ENCODE measurements around the gene TMEM61. TPM values are rescaled to one million over a fixed set of nuclear protein-coding genes. Genes with fewer than 3 reads are reported as not detected.

Gene TMEM61
- total RNA-seq, 1 donor from 2014 or later = not detected

- no peak overlapping the region for H3K27ac ChIP-seq
- H3K4me2 ChIP-seq = no peak overlapping the region
- Mint-ChIP-seq H3K27ac (no peak overlapping the region), H3K36me3 (no peaks in the 10 kb centered on the region), H3K27me3 (ENCODE audit: insufficient read depth, low read depth) (peaks cover 26% of the 10 kb centered on the region), H3K9me3 (peaks cover 2% of the 10 kb centered on the region), H3K4me3 (no peak overlapping the region), H3K4me1 (peaks cover 22% of the 10 kb centered on the region)
- no peaks in the 10 kb centered on the region for H3F3A ChIP-seq (ENCODE audit: low read depth)
- no peak overlapping the region for H3K9ac ChIP-seq
- no peak overlapping the region for H3K4me3 ChIP-seq
- H3K79me2 ChIP-seq (ENCODE audit: low read depth) = no peaks in the 10 kb centered on the region
- H3K36me3 ChIP-seq = no peaks in the 10 kb centered on the region
- no peaks in the 10 kb centered on the region for H3K4me1 ChIP-seq
- no peaks in the 10 kb centered on the region for H3K9me3 ChIP-seq (ENCODE audit: low read depth)
- DNase-seq (ENCODE audit: low spot score) = no peak
- peaks cover 33% of the 10 kb centered on the region for H3K27me3 ChIP-seq
- no peak overlapping the region for H2AFZ ChIP-seq (replicated peaks)
- TF ChIP-seq EZH2 (IDR thresholded peaks at IDR 0.05) = no peak
- no peak for TF ChIP-seq EZH2phosphoT487 (IDR thresholded peaks at IDR 0.05)
- TF ChIP-seq CTCF (IDR thresholded peaks at IDR 0.05) = no peak
- no peaks in the 10 kb centered on the region for H4K20me1 ChIP-seq (ENCODE audit: low read depth)
Measured at GRCh38 chr1:54984131-54984842, 3.9 kb downstream of the TMEM61 start.

- H3K4me3 Mint-ChIP-seq = no peak overlapping the region
- H3K4me1 Mint-ChIP-seq = peaks cover 20% of the 10 kb centered on the region
- TF ChIP-seq EZH2phosphoT487 (IDR thresholded peaks at IDR 0.05) = no peak
- TF ChIP-seq CTCF (IDR thresholded peaks at IDR 0.05) = no peak
- no peak for TF ChIP-seq EZH2 (IDR thresholded peaks at IDR 0.05)
- H4K20me1 ChIP-seq (ENCODE audit: low read depth) = no peaks in the 10 kb centered on the region
- peaks cover 20% of the 10 kb centered on the region for H3K27me3 ChIP-seq
- no peaks in the 10 kb centered on the region for H3K79me2 ChIP-seq (ENCODE audit: low read depth)
- H2AFZ ChIP-seq (replicated peaks) = no peak overlapping the region
- H3K9me3 ChIP-seq (ENCODE audit: low read depth) = no peaks in the 10 kb centered on the region
- H3K27ac ChIP-seq = no peak overlapping the region
- peaks cover 2% of the 10 kb centered on the region for H3K9me3 Mint-ChIP-seq
- no peak overlapping the region for H3K4me3 ChIP-seq
- DNase-seq (ENCODE audit: low spot score) = no peak
- H3K4me1 ChIP-seq = no peaks in the 10 kb centered on the region
- H3K27me3 Mint-ChIP-seq (ENCODE audit: insufficient read depth, low read depth) = peaks cover 20% of the 10 kb centered on the region
- H3K4me2 ChIP-seq = no peak overlapping the region
- H3K27ac Mint-ChIP-seq = no peak overlapping the region
- no peaks in the 10 kb centered on the region for H3F3A ChIP-seq (ENCODE audit: low read depth)
- no peak overlapping the region for H3K9ac ChIP-seq
- no peaks in the 10 kb centered on the region for H3K36me3 ChIP-seq
- H3K36me3 Mint-ChIP-seq = no peaks in the 10 kb centered on the region
Measured at GRCh38 chr1:54985556-54985955, 5.1 kb downstream of the TMEM61 start.

- no peaks in the 10 kb centered on the region for H3F3A ChIP-seq (ENCODE audit: low read depth)
- Mint-ChIP-seq H3K4me3 (no peak overlapping the region), H3K9me3 (peaks cover 1% of the 10 kb centered on the region), H3K36me3 (no peaks in the 10 kb centered on the region), H3K27ac (no peak overlapping the region), H3K27me3 (ENCODE audit: insufficient read depth, low read depth) (peaks cover 19% of the 10 kb centered on the region), H3K4me1 (peaks cover 19% of the 10 kb centered on the region)
- no peak overlapping the region for H3K27ac ChIP-seq
- no peaks in the 10 kb centered on the region for H4K20me1 ChIP-seq (ENCODE audit: low read depth)
- TF ChIP-seq EZH2 (IDR thresholded peaks at IDR 0.05) (no peak), EZH2phosphoT487 (IDR thresholded peaks at IDR 0.05) (no peak), CTCF (IDR thresholded peaks at IDR 0.05) (no peak)
- H3K4me2 ChIP-seq = no peak overlapping the region
- no peaks in the 10 kb centered on the region for H3K36me3 ChIP-seq
- no peak for DNase-seq (ENCODE audit: low spot score)
- H3K27me3 ChIP-seq = peaks cover 16% of the 10 kb centered on the region
- H3K9ac ChIP-seq = no peak overlapping the region
- no peak overlapping the region for H2AFZ ChIP-seq (replicated peaks)
- H3K9me3 ChIP-seq (ENCODE audit: low read depth) = no peaks in the 10 kb centered on the region
- H3K4me3 ChIP-seq = no peak overlapping the region
- H3K79me2 ChIP-seq (ENCODE audit: low read depth) = no peaks in the 10 kb centered on the region
- no peaks in the 10 kb centered on the region for H3K4me1 ChIP-seq
Measured at GRCh38 chr1:54986025-54986424, 5.6 kb downstream of the TMEM61 start.

All from neural progenitor cell (in vitro differentiated cells).